ENCODE data around the gene IP6K1.

IP6K1 gene

DNA sequence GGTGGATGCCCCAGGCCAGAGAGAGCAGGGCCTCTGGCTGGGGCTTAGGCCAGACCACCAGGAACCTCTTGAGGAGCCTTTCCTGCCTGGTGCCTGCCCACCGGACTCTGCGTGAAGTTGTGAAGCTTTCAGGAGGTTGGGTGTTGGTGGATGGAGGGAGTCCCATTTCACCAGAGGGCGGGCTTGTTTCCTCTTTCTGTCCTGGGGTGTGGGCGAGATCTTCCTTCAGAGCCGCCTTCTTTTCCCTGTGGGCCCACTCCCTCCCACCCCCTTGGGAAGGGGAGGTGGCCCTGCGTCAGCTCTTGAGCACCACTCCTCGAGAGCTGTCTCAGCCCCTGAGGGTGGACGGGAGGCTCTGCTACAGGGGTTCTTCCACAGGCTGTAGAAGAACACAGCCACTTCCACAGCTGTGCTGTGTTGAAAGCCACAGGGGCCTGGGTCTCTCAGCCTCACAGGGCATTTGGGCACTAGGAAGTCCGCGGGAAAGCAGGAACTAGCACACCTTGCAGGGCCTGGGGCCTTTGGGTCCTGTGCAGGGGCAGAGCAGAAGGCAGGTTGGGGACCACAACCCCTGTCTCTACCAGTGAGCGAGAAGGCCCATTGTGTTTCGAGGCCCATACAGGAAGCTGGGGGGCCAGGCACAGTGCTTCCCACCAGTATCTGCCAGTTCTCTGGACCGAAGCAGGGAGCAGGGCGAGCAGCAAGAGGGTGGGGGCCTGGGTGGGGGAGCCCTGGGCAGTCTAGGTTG, 69.0 kb downstream of the IP6K1 start:
- H3K9ac ChIP-seq (ENCODE audit: low read length in 2 of 2): no peak overlapping the region
- H3K4me3 ChIP-seq (ENCODE audit: low read length in 2 of 2): no peak overlapping the region
- H3K4me1 ChIP-seq (ENCODE audit: control insufficient read depth, insufficient read depth, low read length): peaks cover 16% of the 10 kb centered on the region
- H3K36me3 ChIP-seq (ENCODE audit: control insufficient read depth in 2 of 2, insufficient read depth in 2 of 2, low read length in 2 of 2): peaks cover 13 to 29% of the 10 kb centered on the region in 2 donors
- no peak overlapping the region for H3K27ac ChIP-seq (ENCODE audit: low read length)
- peaks cover 0 to 3% of the 10 kb centered on the region in 2 donors for H3K27me3 ChIP-seq (ENCODE audit: control insufficient read depth in 1 of 2, insufficient read depth in 2 of 2, low read length in 2 of 2)
- H3K9me3 ChIP-seq (ENCODE audit: control insufficient read depth in 2 of 2, low read length in 2 of 2): no peaks in the 10 kb centered on the region

- H3K4me1 ChIP-seq (ENCODE audit: control insufficient read depth, insufficient read depth, low read length): peaks cover 13% of the 10 kb centered on the region
- no peak overlapping the region for H3K9ac ChIP-seq (ENCODE audit: low read length in 2 of 2)
- no peak overlapping the region for H3K4me3 ChIP-seq (ENCODE audit: low read length in 2 of 2)
- no peaks in the 10 kb centered on the region for H3K9me3 ChIP-seq (ENCODE audit: control insufficient read depth in 2 of 2, low read length in 2 of 2)
- H3K27me3 ChIP-seq (ENCODE audit: control insufficient read depth in 1 of 2, insufficient read depth in 2 of 2, low read length in 2 of 2): peaks cover 0 to 3% of the 10 kb centered on the region in 2 donors
- H3K36me3 ChIP-seq (ENCODE audit: control insufficient read depth in 2 of 2, insufficient read depth in 2 of 2, low read length in 2 of 2): peaks cover 13 to 30% of the 10 kb centered on the region in 2 donors
- H3K27ac ChIP-seq (ENCODE audit: low read length): no peak overlapping the region
These were observed 69.6 kb downstream of the IP6K1 start for GRCh38 chr3:49716691-49717210.

GRCh38 chr3:49716169-49716568, 70.2 kb downstream of the IP6K1 start:
- Histone ChIP-seq H3K36me3 (ENCODE audit: control insufficient read depth in 2 of 2, insufficient read depth in 2 of 2, low read length in 2 of 2) (peaks cover 10 to 31% of the 10 kb centered on the region in 2 donors), H3K27me3 (ENCODE audit: control insufficient read depth in 1 of 2, insufficient read depth in 2 of 2, low read length in 2 of 2) (peaks cover 0 to 3% of the 10 kb centered on the region in 2 donors), H3K27ac (ENCODE audit: low read length) (no peak overlapping the region), H3K9me3 (ENCODE audit: control insufficient read depth in 2 of 2, low read length in 2 of 2) (no peaks in the 10 kb centered on the region), H3K9ac (ENCODE audit: low read length in 2 of 2) (no peak overlapping the region), H3K4me1 (ENCODE audit: control insufficient read depth, insufficient read depth, low read length) (peaks cover 13% of the 10 kb centered on the region), H3K4me3 (ENCODE audit: low read length in 2 of 2) (no peak overlapping the region)

DNA sequence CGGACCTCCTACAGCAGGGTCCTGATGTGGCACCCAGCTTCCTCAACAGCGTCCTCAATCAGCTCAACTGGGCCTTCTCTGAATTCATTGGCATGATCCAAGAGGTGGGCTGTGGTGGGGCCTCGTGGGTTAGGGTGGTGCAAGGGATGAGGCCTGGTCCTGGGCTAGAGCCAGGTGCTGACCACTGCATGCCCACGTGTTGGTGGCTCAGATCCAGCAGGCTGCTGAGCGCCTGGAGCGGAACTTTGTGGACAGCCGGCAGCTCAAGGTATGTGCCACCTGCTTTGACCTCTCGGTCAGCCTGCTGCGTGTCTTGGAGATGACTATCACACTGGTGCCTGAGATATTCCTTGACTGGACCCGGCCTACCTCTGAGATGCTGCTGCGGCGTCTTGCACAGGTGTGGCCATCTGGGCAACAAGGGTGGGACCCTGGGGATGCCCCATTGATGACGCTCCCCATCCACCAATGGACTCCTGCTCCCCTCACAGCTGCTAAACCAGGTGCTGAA, 70.7 kb downstream of the IP6K1 start:
- no peak overlapping the region for H3K27ac ChIP-seq (ENCODE audit: low read length)
- peaks cover 0 to 3% of the 10 kb centered on the region in 2 donors for H3K27me3 ChIP-seq (ENCODE audit: control insufficient read depth in 1 of 2, insufficient read depth in 2 of 2, low read length in 2 of 2)
- peaks cover 10 to 29% of the 10 kb centered on the region in 2 donors for H3K36me3 ChIP-seq (ENCODE audit: control insufficient read depth in 2 of 2, insufficient read depth in 2 of 2, low read length in 2 of 2)
- no peak overlapping the region for H3K9ac ChIP-seq (ENCODE audit: low read length in 2 of 2)
- H3K9me3 ChIP-seq (ENCODE audit: control insufficient read depth in 2 of 2, low read length in 2 of 2): no peaks in the 10 kb centered on the region
- H3K4me1 ChIP-seq (ENCODE audit: control insufficient read depth, insufficient read depth, low read length): peaks cover 13% of the 10 kb centered on the region
- no peak overlapping the region for H3K4me3 ChIP-seq (ENCODE audit: low read length in 2 of 2)

DNA sequence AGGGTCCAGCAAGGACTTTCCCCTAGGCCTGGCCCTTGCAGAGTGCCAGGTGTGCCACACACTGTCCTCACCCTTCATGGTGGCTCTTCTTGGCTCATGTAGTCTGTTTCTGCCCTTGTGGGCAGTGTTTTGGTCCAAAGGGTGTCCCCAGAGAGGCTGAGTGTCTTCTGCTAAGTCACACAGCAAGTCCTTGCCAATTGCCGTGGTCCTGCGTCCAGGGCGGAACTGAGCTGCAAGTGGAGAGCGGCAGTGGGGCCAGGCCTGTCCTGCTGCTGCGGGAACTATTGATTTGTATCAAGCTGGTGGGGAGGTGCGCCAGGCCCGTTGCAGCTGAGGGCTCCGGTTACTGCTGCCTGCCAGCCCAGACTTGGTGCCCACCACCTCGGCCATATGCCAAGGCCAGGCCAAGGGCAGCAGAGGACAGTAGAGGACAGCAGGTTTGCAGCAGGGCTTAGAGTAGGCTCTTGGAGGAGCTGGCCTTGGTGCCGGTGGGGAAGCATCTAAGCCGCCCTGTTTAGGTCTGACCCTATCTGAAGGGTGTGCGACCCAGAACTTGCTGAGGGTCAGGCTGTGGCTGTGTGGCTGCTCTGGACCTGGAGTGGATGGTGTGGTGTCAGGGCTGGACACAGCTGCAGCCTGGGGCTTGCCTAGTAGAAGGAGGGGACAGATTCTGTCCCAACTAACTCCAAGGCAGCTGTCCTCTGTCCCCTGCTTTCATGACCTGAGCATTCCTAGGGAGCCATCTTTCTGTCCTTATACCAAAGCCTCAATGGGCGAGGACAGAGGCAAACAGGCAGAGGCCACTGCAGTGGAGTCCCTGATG, 71.4 kb downstream of the IP6K1 start:
- Histone ChIP-seq H3K9me3 (ENCODE audit: control insufficient read depth in 2 of 2, low read length in 2 of 2) (no peaks in the 10 kb centered on the region), H3K27me3 (ENCODE audit: control insufficient read depth in 1 of 2, insufficient read depth in 2 of 2, low read length in 2 of 2) (peaks cover 0 to 3% of the 10 kb centered on the region in 2 donors), H3K4me3 (ENCODE audit: low read length in 2 of 2) (no peak overlapping the region), H3K4me1 (ENCODE audit: control insufficient read depth, insufficient read depth, low read length) (peaks cover 13% of the 10 kb centered on the region), H3K9ac (ENCODE audit: low read length in 2 of 2) (no peak overlapping the region), H3K27ac (ENCODE audit: low read length) (no peak overlapping the region), H3K36me3 (ENCODE audit: control insufficient read depth in 2 of 2, insufficient read depth in 2 of 2, low read length in 2 of 2) (peaks cover 10 to 29% of the 10 kb centered on the region in 2 donors)

DNA sequence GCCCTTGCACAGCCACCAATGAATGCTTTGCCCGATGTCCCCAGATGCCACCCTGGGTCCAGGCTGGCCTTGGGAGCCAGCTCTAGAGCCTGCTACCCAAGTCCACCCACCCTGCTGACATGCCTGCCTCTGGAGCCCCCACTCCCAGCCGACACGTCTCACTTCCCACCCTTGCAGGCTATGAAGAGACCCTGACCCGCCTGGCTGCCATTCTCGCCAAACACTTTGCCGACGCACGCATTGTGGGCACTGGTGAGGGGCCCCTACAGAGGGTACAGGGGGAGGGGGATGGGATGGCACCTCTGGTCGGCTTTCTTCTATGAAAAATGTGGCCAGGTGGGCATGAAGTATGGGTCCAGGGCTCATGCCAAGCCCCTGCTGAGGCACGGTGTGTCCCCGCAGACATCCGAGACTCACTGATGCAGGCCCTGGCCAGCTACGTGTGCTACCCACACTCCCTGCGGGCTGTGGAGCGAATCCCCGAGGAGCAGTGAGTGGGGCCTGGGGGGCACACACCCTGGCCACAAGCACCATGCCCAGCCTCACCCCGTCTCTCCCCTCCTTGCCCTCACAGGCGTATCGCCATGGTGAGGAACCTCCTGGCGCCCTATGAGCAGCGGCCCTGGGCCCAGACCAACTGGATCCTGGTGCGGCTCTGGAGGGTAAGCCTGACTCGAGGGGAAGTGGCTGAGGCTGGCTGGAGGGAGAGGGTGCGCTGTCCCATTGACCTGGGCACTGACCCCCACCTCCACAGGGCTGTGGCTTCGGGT, 72.8 kb downstream of the IP6K1 start:
- no peaks in the 10 kb centered on the region for H3K9me3 ChIP-seq (ENCODE audit: control insufficient read depth in 2 of 2, low read length in 2 of 2)
- peaks cover 3% of the 10 kb centered on the region for H3K4me1 ChIP-seq (ENCODE audit: control insufficient read depth, insufficient read depth, low read length)
- H3K27me3 ChIP-seq (ENCODE audit: control insufficient read depth in 1 of 2, insufficient read depth in 2 of 2, low read length in 2 of 2): peaks cover 0 to 1% of the 10 kb centered on the region in 2 donors
- no peak overlapping the region for H3K9ac ChIP-seq (ENCODE audit: low read length in 2 of 2)
- H3K4me3 ChIP-seq (ENCODE audit: low read length in 2 of 2): no peak overlapping the region
- H3K27ac ChIP-seq (ENCODE audit: low read length): no peak overlapping the region
- H3K36me3 ChIP-seq (ENCODE audit: control insufficient read depth in 2 of 2, insufficient read depth in 2 of 2, low read length in 2 of 2): peaks cover 10 to 29% of the 10 kb centered on the region in 2 donors

DNA sequence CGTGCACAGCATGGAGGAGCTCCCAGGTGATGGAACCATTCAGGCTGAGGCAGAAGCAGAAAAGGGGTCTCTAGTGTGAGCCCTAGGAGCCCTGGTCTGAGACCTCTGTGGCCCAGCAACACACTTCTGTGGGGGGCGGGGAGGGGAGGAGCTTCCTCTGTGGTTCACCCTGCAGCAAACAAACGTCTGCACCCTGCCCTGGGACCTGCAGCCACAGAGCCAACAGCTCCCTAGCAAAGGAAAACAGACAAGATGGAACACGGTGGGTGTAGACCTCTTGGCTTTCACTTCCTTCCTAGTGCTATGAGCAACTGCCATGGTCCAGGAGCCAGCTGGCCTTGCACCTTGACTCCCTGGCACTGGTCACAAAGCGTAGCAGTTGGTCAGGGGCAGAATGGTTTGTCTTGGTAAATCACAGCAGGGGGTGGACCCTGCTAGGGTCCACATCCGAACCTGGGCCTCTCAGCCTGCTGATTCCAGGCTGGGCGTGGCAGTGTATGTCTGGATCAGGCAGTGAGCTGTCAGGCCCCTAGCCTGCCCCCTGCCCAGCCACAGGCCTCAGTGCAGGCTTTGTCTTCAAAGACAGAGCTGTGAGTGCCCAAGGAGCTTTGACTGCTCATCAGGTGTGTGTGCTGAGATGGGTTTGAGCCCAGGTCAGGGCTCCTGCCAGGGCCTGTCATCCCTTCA, 73.6 kb downstream of the IP6K1 start:
- Histone ChIP-seq H3K9ac (ENCODE audit: low read length in 2 of 2) (no peak overlapping the region), H3K9me3 (ENCODE audit: control insufficient read depth in 2 of 2, low read length in 2 of 2) (no peaks in the 10 kb centered on the region), H3K4me1 (ENCODE audit: control insufficient read depth, insufficient read depth, low read length) (no peaks in the 10 kb centered on the region), H3K4me3 (ENCODE audit: low read length in 2 of 2) (no peak overlapping the region), H3K27ac (ENCODE audit: low read length) (no peak overlapping the region), H3K36me3 (ENCODE audit: control insufficient read depth in 2 of 2, insufficient read depth in 2 of 2, low read length in 2 of 2) (peaks cover 14 to 29% of the 10 kb centered on the region in 2 donors), H3K27me3 (ENCODE audit: control insufficient read depth in 1 of 2, insufficient read depth in 2 of 2, low read length in 2 of 2) (no peaks in the 10 kb centered on the region)

DNA sequence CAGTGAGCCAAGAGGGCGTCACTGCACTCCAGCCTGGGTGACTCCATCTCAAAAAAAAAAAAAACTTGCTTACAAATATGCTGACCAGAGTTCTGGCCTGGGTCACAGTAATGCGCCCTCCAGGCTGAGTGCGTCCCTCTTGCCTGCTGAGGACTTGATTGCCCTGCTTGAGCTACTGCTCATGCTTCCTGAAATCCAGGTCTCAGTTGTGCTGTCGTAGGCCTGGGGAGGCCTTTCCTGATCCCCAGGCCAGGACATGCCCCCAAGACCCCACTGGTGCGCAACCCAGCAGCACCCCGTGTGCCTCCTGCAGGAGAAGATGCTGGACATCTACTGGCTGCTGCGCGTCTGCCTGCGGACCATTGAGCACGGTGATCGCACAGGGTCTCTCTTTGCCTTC, 74.2 kb downstream of the IP6K1 start:
- no peak overlapping the region for H3K27ac ChIP-seq (ENCODE audit: low read length)
- peaks cover 14 to 30% of the 10 kb centered on the region in 2 donors for H3K36me3 ChIP-seq (ENCODE audit: control insufficient read depth in 2 of 2, insufficient read depth in 2 of 2, low read length in 2 of 2)
- no peaks in the 10 kb centered on the region for H3K4me1 ChIP-seq (ENCODE audit: control insufficient read depth, insufficient read depth, low read length)
- no peak overlapping the region for H3K9ac ChIP-seq (ENCODE audit: low read length in 2 of 2)
- H3K9me3 ChIP-seq (ENCODE audit: control insufficient read depth in 2 of 2, low read length in 2 of 2): no peaks in the 10 kb centered on the region
- H3K27me3 ChIP-seq (ENCODE audit: control insufficient read depth in 1 of 2, insufficient read depth in 2 of 2, low read length in 2 of 2): no peaks in the 10 kb centered on the region
- H3K4me3 ChIP-seq (ENCODE audit: low read length in 2 of 2): no peak overlapping the region

DNA sequence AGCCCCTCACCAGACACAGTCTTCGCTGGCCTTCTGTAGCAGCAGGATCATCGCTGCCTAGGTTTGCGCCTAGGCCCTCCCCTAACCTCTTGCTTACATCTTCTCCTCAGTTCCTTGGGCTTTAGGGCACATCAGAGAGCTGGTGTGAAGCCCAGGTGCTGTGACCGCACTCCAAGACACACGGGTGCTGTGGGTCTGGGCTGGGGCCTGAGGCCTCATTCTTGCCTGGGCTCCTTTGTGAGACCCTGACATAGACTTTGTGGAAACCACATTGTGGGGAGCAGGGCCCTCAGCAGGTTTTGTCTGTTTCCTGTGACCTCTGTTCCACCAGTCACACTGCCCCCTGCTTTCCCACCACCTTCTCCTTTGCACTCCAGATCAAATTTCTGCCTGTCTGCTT, 74.9 kb downstream of the IP6K1 start:
- Histone ChIP-seq H3K9me3 (ENCODE audit: control insufficient read depth in 2 of 2, low read length in 2 of 2) (no peaks in the 10 kb centered on the region), H3K27ac (ENCODE audit: low read length) (no peak overlapping the region), H3K4me1 (ENCODE audit: control insufficient read depth, insufficient read depth, low read length) (no peaks in the 10 kb centered on the region), H3K27me3 (ENCODE audit: control insufficient read depth in 1 of 2, insufficient read depth in 2 of 2, low read length in 2 of 2) (no peaks in the 10 kb centered on the region), H3K36me3 (ENCODE audit: control insufficient read depth in 2 of 2, insufficient read depth in 2 of 2, low read length in 2 of 2) (peaks cover 14 to 27% of the 10 kb centered on the region in 2 donors), H3K4me3 (ENCODE audit: low read length in 2 of 2) (no peak overlapping the region), H3K9ac (ENCODE audit: low read length in 2 of 2) (no peak overlapping the region)

DNA sequence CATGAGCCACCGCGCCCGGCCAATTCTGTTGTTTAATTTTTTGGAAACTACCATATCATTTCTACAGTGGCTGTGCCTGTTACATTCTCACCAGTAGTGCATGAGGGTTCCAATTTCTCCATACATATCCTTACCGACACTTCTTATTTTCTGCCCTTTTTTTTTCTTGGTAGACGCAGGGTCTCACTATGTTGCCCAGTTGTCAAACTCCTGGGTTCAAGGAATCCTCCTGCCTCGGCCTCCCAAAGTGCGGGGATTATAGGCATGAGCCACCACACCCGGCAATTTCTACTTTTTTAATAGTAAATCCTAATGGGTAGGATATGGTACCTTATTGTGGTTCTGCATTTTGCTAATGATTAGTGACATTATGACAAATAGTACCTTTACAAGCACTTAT, 76.5 kb downstream of the IP6K1 start:
- no peaks in the 10 kb centered on the region for H3K27me3 ChIP-seq (ENCODE audit: control insufficient read depth in 1 of 2, insufficient read depth in 2 of 2, low read length in 2 of 2)
- no peak overlapping the region for H3K4me3 ChIP-seq (ENCODE audit: low read length in 2 of 2)
- H3K4me1 ChIP-seq (ENCODE audit: control insufficient read depth, insufficient read depth, low read length): no peaks in the 10 kb centered on the region
- H3K9me3 ChIP-seq (ENCODE audit: control insufficient read depth in 2 of 2, low read length in 2 of 2): no peaks in the 10 kb centered on the region
- no peak overlapping the region for H3K27ac ChIP-seq (ENCODE audit: low read length)
- peaks cover 4 to 22% of the 10 kb centered on the region in 2 donors for H3K36me3 ChIP-seq (ENCODE audit: control insufficient read depth in 2 of 2, insufficient read depth in 2 of 2, low read length in 2 of 2)
- H3K9ac ChIP-seq (ENCODE audit: low read length in 2 of 2): no peak overlapping the region

Data from stomach smooth muscle (tissue), 2 donors.